Ishikawa (cell line): Measurements from ENCODE around the gene KLHL6.

Experiments used
- CEBPB ChIP-seq: IDR thresholded peaks from 2 replicates; pipeline ENCODE4 v1.6.1; 2012
- CREB1 ChIP-seq: IDR thresholded peaks from 2 replicates; pipeline ENCODE4 v1.6.1; 2012; ENCODE audit warnings: low read depth
- EGR1 ChIP-seq: IDR thresholded peaks from 2 replicates; pipeline ENCODE4 v1.6.1; 2012
- EP300 ChIP-seq: IDR thresholded peaks from 2 replicates; pipeline ENCODE4 v1.6.1; 2012; ENCODE audit warnings: borderline replicate concordance
- FOXM1 ChIP-seq: IDR thresholded peaks from 2 replicates; pipeline ENCODE4 v1.6.1; 2012; ENCODE audit warnings: low read depth, borderline replicate concordance
- MAX ChIP-seq: IDR thresholded peaks from 2 replicates; pipeline ENCODE4 v1.6.1; 2012
- NFIC ChIP-seq: IDR thresholded peaks from 2 replicates; pipeline ENCODE4 v1.6.1; 2012
- RAD21 ChIP-seq: IDR thresholded peaks from 2 replicates; pipeline ENCODE4 v1.6.1; 2012; ENCODE audit warnings: low read depth
- REST ChIP-seq: IDR thresholded peaks from 2 replicates; pipeline ENCODE4 v1.6.1; 2012; ENCODE audit warnings: low read depth, mild to moderate bottlenecking
- TAF1 ChIP-seq: IDR thresholded peaks from 2 replicates; pipeline ENCODE4 v1.6.1; 2012; ENCODE audit warnings: low read depth, mild to moderate bottlenecking
- TCF12 ChIP-seq: IDR thresholded peaks from 2 replicates; pipeline ENCODE4 v1.6.1; 2012; ENCODE audit warnings: low read depth
- TEAD4 ChIP-seq: IDR thresholded peaks from 2 replicates; pipeline ENCODE4 v1.6.1; 2012
- YY1 ChIP-seq: IDR thresholded peaks from 2 replicates; pipeline ENCODE4 v1.6.1; 2012; ENCODE audit warnings: low read depth
- ZBTB7A ChIP-seq: IDR thresholded peaks from 2 replicates; pipeline ENCODE4 v1.6.1; 2012; ENCODE audit warnings: low read depth
- TF ChIP-seq, protein P1 (sequence below): IDR thresholded peaks from 2 replicates; pipeline ENCODE4 v1.6.1; 2012

KLHL6 gene

GRCh38 chr3:183542355-183542754, 13.2 kb downstream of the KLHL6 start:
- no peak for TF ChIP-seq TAF1
- TF ChIP-seq EP300 = no peak
- TF ChIP-seq TCF12 = no peak
- no peak for TF ChIP-seq TEAD4
- no peak for TF ChIP-seq EGR1

GRCh38 chr3:183541738-183542137, 13.8 kb downstream of the KLHL6 start:
- TF ChIP-seq REST (no peak), FOXM1 (no peak), EGR1 (no peak), EP300 (no peak), YY1 (no peak), MAX (no peak), CEBPB (no peak), RAD21 (no peak), TCF12 (no peak), CREB1 (no peak), ZBTB7A (no peak), NFIC (no peak), TAF1 (no peak), TEAD4 (no peak)
- TF ChIP-seq, protein P1, sequence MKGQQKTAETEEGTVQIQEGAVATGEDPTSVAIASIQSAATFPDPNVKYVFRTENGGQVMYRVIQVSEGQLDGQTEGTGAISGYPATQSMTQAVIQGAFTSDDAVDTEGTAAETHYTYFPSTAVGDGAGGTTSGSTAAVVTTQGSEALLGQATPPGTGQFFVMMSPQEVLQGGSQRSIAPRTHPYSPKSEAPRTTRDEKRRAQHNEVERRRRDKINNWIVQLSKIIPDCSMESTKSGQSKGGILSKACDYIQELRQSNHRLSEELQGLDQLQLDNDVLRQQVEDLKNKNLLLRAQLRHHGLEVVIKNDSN = no peak

- TF ChIP-seq MAX (no peak), EP300 (no peak), CREB1 (no peak), RAD21 (no peak), TAF1 (no peak), YY1 (no peak), TCF12 (no peak), EGR1 (no peak), TEAD4 (no peak), FOXM1 (no peak), REST (no peak), ZBTB7A (no peak), NFIC (no peak), CEBPB (no peak)
- TF ChIP-seq, protein P1 = no peak
Measured at GRCh38 chr3:183541235-183541655, 14.3 kb downstream of the KLHL6 start.

DNA sequence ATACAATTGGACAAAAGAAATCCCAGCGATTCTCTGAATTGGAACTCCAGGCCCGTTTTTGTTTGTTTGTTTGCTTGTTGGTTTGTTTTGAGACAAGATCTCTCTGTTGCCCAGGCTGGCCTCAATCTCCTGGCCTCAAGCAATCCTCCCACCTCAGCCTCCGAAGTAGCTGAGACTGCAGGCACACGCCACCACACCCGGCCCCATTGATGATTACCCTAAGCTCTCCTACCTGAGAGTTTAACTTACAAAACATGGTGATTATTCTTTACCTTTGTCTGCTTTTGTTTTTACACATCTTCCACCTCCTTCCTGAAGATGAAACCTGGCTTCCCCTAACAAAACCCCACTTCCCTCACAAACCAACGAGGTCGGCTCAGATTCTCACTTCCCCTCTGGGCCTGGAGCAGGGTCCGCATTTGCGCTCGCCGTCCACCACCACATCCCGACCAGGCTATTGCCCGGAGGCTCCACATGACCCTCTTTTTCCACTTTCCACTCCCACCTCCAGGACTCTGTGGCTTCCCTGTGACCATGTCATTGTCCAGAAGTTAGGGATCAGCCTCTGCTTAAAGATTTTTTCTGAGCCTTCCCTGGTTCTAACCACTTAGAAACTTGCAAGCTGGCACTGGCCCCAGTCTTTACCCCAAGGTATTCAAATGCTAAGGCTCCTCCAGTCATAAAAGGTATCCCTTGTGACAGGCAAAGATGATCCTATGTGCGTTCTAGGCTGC, 14.8 kb downstream of the KLHL6 start:
- no peak for TF ChIP-seq MAX
- no peak for TF ChIP-seq TAF1
- TF ChIP-seq EGR1 = no peak
- TF ChIP-seq EP300 = no peak
- TF ChIP-seq, protein P1 = no peak
- no peak for TF ChIP-seq TEAD4

GRCh38 chr3:183539811-183540210, 15.7 kb downstream of the KLHL6 start:
- no peak for TF ChIP-seq MAX
- TF ChIP-seq TCF12 = no peak
- no peak for TF ChIP-seq EGR1
- TF ChIP-seq, protein P1 = no peak
- no peak for TF ChIP-seq YY1
- TF ChIP-seq CREB1 = no peak
- TF ChIP-seq CEBPB = no peak
- TF ChIP-seq TAF1 = no peak
- TF ChIP-seq TEAD4 = no peak
- TF ChIP-seq FOXM1 = no peak
- no peak for TF ChIP-seq ZBTB7A
